ENCODE measurements around the gene MMD.

GRCh38 chr17:55413825-55414489 lies 7.7 kb downstream of the MMD start:
- TF ChIP-seq CTCF (IDR thresholded peaks at IDR 0.05; ENCODE audit: poor library complexity, severe bottlenecking) (no peak), SMC3 (conservative IDR thresholded peaks at IDR 0.05; ENCODE audit: poor library complexity) (no peak), POLR2AphosphoS5 (IDR thresholded peaks at IDR 0.05) (no peak), EZH2 (IDR thresholded peaks at IDR 0.05; ENCODE audit: borderline replicate concordance, insufficient read depth, low read length, poor library complexity, severe bottlenecking) (no peak), EP300 (conservative IDR thresholded peaks at IDR 0.05; ENCODE audit: poor library complexity, severe bottlenecking) (no peak)
